Fibroblast of lung (primary cell): ENCODE measurements around the gene CAMTA1.

Source experiments
- CTCF ChIP-seq, 2 donors: IDR thresholded peaks in 1 of 2; conservative IDR thresholded peaks in 1 of 2; 1 replicate in 1 of 2; 2 replicates in 1 of 2; pipeline ENCODE4 v1.5.1; 2011 to 2012; ENCODE audit warnings: low read length in 2 of 2, control low read depth in 1 of 2, inconsistent platforms in 1 of 2, low read depth in 1 of 2, mild to moderate bottlenecking in 1 of 2
- EZH2 ChIP-seq: IDR thresholded peaks from 2 replicates; pipeline ENCODE4 v1.5.1; 2012; ENCODE audit warnings: low read length, control low read depth, mild to moderate bottlenecking; ENCODE audit errors: missing control alignments

GRCh38 chr1:6957341-6957740 is 172.1 kb downstream of the CAMTA1 start:
- TF ChIP-seq CTCF (conservative IDR thresholded peaks at IDR 0.05 in 1 of 2, IDR thresholded peaks at IDR 0.05 in 1 of 2; ENCODE audit: low read depth in 1 of 2, low read length in 2 of 2) (no peak), EZH2 (no peak)
